ENCODE measurements around the gene SRPK2.

Gene SRPK2

DNA sequence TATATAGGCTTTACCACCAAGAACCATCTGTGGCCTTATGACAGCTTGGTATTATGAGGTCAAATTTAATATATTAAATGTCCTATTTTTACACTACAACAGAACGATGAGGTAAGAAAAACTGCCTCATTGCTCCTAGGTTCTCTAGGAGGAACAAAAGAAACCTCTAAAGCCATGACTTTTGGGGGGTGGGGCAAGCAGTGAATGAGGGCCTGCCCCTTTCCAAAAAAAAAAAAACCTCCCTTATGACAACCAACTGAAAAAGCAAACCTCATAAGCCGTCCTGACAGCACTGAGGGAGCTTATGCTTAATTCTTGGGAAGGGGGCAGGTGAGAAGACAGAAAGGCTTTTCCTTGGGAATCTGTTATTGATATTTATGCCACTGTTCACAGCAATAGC lies 258.1 kb downstream of the SRPK2 start:
- no peak for DNase-seq

DNA sequence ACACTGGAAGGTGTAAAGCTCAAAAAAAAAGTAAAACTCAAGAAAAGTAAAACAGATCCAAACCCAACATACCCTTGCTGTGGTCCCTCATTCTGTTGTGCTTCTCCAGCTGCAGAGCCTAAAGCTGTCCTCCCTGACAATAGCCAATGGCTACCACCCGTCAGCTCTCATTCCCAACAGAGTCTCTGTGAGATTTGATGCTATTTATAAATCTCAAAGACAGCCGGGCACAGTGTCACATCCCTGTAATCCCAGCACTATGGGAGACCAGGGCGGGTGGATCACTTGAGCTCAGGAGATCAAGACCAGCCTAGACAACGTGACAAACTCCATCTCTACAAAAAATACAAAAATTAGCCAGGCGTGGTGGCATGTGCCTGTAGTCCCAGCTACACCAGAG lies 258.7 kb downstream of the SRPK2 start:
- DNase-seq: no peak

DNA sequence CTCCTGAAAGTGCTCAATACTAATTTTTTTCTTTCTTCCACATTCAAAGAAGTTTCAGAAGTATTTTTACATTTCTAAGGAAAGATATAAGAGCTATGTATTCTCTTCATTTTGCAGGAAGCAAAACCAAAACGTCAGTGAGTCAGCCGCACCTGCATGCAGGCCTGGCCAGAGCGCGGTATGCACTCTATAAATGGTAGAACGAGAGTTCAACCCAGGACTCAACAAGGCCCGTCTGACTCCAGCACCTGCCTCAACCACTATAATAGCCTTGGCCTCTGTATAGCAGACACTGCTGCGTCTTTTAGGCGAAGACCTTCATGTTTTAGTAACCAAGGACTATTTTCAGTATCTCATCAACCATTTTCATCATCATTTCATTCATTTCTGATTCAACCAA lies 261.5 kb downstream of the SRPK2 start:
- DNase-seq: no peak

DNA sequence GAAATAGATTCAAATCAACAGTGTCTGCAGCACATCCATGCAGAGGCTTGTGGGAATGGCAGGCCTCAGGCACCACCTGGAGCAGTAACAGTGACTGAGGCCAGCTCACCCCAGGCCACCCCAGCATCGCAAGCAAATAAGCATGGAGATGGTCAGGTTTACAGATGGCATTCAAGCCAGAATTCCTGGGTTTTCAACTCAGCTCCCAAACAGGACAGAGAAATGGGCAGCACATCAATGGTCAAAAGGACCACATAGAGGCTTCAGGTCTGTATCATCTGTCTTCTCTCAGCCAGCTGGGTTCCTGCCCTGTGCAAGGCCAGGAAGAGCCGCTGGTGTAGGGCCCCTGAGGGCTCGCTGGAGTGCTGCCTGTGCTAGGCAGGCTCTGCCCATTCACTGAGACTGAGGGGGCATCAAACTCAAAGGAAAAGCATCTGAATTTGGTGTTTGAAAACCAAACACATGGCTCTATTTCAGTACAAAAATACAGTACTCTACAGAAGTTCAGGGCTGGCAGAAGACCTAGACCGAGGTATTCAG lies 262.2 kb downstream of the SRPK2 start:
- DNase-seq: no peak

DNA sequence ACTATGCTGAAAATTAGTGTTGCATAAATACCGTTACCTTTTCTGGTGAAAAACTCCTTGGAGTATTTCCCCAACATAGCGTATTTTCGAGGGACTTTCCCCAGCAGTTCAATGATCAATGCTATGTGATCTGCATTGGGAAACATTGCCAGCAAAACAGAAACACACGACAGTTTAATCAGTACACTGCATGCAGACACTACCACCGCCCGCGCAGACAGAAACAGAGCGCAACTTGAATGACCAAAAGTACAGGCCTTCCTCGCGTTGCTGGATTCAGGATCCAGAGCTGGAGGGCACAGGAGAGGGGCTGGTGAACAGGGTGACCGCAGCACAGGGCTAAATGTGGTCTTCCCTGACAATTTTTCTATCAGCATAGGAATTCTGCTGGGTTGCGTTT lies 263.0 kb downstream of the SRPK2 start:
- no peak for DNase-seq

DNA sequence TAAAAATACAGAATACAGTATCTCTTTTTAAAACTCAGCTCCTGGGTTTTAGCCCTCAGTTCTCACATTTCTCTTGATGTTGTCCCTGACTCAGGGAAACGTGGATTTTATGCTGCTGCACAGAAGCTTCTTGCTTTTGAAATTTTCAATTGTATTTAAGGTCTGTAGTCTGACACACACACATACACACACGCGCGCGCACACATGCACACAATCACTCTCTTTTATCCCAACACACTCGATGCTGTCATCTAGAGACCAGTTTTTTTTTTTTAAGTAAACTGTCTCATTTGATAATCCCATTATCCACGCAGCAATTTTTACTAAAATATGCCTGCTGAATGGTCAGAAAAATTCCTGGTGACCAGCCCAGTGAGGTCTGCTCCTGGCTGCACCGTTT lies 266.1 kb downstream of the SRPK2 start:
- DNase-seq: no peak

DNA sequence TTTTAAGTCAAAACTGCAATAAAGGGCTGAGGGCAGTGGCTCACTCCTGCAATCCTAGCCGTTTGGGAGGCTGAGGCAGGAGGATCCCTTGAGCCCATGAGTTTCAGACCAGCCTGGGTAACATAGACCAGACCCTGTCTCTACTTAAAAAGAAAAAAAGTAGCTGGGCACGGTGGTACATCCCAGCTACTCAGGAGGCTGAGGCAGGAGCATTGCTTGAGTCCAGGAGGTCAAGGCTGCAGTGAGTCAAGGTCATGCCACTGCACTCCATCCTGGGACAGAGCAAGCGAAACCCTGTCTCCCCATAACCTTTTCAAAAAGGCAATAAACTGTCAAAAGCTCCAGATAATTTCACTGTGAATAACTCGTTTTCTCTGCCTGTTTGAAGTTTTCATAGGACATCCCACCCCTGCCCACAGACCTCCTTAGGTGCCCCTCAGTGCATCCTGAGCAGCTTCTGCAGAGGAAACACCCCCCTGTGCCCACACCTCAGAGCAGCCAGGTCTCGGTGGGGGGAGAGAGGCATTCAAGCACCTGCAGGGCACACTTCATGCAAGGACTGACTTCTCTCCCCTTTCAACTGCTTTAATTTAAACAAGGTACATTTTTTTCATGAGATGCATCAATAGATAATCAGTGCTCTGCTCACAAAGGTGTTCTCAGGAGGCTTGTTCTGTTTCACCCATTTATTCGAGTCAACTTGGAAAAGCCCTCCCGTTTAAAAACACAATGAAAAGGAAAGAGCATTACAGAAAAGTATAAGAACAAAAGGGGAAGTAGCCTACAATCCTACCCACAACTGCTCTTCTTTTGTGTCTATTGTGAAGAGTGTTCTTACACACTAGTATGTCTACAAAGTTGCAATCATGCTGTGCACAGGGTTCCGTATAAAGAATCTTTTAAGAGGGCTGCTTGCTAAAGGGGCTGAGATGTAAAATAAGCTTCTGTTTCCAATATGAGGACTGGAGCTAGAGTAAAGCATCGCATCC lies 269.8 kb downstream of the SRPK2 start:
- no peak for DNase-seq

DNA sequence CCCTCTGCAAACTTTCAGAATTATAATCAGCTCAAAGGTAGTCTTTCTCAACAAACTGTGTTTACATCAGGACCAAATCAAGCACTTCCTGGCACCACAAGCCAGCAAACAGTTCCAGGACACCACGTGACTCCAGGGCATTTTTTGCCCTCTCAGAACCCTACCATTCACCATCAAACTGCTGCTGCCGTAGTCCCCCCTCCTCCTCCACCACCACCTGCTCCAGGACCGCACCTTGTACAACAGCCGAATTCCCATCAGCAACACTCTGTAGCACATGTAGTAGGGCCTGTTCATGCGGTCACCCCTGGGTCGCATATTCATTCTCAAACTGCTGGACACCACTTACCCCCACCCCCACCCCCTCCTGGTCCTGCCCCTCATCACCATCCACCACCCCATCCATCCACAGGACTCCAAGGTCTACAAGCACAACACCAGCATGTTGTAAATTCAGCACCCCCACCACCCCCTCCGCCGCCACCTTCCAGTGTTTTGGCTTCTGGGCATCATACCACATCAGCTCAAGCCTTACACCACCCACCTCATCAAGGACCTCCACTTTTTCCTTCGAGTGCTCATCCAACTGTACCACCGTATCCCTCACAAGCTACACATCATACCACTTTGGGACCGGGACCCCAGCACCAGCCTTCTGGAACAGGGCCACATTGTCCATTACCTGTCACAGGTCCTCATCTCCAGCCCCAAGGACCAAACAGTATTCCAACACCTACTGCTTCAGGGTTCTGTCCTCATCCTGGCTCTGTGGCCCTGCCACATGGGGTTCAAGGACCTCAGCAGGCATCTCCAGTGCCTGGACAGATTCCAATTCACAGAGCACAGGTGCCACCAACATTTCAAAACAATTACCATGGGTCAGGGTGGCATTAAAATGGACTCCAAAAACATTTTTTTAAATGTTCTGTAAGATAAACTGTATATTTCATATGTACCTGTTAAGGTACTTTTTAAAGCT lies 276.0 kb downstream of the SRPK2 start:
- DNase-seq: no peak

DNA sequence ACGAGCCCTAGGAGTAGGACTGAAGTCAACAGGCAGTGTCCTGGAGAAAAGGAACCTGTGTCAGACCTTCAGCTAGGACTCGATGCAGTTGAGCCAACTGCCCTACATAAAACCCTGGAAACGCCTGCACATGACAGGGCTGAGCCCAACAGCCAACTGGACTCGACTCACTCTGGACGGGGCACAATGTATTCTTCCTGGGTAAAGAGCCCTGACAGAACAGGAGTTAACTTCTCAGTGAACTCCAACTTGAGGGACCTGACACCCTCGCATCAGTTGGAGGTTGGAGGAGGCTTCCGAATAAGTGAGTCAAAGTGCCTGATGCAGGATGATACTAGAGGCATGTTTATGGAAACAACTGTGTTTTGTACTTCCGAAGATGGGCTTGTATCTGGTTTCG lies 281.3 kb downstream of the SRPK2 start:
- DNase-seq: no peak

DNA sequence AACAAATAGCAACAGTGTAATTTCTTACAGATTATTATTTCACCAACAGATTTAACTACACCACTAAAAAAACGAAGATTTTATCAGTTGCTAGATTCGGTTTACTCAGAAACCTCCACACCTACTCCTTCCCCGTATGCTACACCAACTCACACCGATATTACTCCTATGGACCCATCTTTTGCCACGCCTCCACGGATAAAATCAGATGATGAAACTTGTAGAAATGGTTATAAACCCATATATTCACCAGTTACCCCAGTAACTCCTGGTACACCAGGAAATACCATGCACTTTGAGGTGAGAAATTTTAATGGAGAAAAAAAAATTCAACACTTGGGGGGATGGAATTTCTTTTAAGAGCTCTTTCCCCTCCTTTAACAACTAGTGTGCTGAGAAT lies 282.2 kb downstream of the SRPK2 start:
- DNase-seq: no peak

DNA sequence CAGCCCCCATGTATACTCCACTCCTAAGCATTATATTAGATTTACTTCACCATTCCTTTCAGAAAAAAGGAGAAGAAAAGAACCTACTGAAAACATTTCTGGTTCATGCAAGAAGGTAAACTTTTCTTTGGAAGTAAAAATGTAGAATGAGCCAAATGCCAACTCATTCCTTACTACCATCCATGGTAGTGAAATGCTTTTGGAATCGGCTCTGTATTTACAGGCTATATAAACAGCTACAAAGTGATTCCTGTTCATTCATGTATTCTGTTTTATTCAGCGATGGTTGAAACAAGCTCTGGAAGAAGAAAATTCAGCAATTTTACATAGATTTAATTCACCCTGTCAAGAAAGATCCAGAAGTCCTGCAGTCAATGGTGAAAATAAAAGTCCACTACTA lies 283.1 kb downstream of the SRPK2 start:
- DNase-seq: no peak

DNA sequence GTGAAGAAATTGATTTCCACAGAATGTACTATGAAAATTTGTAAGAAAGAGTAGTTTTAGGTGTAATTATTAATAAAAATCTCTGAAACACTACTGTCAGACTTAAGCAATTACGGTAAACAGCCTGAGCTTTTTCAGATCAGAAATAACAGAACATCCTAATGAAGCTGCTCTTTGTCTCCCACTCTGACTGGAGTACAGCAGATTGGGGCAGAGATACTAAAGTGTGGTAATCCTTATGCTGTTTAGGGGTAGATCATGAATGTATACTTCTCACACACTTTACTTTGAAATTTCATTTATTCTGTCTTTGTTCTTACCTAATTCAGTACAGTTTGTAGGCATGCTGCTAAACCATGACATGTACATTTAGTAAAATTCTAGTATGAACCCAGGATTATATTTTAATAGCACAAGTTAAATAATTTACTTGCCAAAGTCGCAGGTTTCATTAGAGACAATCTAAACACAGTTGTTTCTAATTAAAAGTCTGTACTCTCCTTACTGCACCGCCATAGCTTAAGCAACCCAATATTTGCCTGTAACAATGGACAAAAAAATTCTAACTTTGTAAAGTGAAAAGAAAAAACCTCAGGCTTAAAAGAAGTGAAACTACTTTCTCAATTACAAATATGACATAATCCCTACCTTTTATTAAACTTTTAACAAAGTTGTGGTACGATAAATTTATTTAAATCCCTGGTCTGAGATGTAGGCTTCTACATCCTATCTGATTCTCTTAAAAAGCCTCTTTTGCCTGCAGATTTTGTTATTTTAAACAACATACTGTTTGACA lies 286.0 kb downstream of the SRPK2 start:
- no peak for DNase-seq

DNA sequence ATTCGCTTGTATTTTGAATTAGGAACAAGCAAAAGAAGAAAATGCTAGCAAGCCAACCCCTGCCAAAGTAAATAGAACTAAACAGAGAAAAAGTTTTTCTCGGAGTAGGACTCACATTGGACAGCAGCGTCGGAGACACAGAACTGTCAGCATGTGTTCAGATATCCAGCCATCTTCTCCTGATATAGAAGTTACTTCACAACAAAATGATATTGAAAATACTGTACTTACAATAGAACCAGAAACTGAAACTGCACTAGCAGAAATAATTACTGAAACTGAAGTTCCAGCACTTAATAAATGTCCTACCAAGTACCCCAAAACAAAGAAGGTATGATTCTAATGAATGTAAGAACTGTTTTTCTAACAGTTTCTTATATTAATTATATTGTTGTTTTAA lies 286.9 kb downstream of the SRPK2 start:
- no peak for DNase-seq

DNA sequence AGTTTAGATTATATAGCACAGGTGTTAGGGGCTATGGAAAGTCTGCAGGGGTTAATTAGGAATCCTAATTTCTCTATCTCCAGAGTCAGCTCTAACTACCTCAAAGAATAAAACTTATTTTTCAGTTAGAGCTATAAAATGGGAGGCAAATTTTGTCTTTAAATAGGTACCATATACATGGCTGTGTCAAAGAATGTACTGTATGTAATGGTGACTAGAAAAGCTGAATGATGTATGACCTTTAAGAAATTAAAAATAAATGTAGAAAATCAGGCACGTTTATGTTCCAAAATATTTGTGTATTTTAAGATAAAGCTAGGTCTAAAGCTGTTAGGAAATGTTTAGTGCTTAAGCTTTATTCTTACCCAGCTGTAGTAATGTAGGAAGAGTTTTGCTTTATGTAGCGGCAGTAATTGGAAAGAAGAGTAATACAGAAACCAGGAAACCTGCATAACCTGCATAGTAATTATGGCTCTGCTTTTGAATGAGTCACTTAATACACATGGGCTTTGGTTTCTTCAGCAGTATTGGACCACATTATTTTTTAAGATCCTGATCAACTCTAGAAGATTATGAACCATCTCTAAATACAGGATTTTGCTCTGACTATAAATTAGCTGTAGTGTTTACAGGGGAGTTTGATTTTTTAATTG lies 289.7 kb downstream of the SRPK2 start:
- DNase-seq: no peak

DNA sequence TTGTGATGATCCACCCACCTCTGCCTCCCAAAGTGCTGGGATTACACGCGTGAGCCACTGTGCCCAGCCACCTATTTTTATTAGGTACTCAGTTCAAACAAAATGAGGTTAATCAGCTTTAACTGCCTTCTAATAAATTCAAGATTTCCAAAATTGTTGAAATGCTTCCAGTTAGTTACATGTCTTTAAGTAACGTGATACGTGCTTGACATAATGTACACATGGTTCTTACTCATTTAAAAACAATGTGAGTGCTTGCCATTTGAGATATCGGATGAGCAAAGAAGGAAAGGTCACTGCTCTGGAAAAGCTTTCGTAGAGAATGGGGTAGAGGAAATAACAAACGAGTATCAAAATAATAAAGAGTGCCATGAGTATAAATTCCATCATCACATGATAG lies 291.1 kb downstream of the SRPK2 start:
- DNase-seq: no peak

DNA sequence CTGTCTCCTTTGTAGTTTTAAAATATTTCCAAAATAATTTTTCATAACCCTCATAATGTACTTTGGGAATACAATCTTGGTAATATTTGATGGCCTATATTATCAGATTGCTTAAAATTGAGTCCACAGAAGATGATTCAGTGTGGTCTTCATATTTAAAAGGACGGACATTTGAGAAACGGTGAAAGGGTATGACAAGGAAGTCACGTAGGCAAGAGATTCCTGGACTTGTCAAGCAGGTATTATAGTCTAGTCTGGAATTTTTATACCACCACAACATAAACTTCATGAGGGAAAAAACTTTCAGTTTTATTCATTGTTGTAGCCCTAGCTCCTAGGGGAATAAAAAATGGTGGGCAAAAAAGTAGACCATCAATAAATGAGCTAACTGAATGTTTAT lies 292.4 kb downstream of the SRPK2 start:
- no peak for DNase-seq

DNA sequence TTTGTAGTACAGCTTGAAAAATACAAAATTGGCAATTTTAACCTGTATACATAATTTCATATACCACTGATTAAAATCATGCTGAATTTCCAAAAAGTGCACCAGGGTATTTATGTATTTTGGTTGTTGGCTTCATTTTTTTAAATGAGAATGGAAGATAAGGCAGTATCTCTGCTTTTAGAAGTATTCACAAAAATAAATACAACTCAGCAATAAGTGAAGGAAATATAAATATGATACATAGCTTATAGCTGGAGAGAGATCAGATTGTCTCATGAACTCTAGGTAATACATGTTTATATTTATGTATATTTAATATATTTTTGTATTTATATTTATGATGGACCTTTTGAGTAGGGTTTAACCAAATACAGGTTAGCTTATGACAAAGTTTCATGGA lies 293.8 kb downstream of the SRPK2 start:
- no peak for DNase-seq

DNA sequence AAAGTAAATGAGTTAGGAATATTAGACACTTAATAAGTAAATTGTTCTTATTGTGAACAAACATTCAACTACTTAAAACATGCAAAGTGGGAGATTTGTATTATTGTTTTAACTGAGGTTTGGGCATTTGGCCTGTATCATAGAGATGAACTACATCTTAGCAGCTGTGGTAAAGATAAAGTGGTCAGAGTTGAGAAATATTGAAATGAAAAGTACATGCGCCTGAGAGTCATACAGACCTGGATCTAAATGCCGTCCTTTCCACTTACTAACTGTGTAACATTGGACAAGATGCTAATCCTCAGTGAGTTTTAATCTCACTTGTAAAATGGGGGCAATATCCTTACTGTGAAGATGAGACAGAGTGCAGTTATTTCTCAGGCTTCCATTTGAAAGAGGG lies 300.3 kb downstream of the SRPK2 start:
- DNase-seq: no peak

DNA sequence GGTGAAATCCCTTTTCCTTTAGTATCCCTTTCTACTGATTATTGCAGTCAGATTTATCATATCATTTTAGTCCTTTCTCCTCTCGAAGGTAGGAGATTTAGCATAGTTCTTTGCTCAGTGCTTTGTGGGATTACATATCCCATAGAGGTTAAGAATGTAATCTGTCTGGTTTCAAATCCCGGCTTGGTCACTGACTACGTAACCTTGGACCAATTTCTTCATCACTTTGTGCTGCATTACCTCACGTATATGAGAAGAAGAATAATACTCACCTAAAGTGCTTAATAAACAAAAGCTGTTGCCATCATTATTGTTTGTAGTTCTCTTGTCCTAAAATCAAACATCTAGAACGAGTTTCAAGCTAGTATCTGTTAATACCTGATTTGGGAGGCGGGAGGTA lies 300.7 kb downstream of the SRPK2 start:
- DNase-seq: no peak

DNA sequence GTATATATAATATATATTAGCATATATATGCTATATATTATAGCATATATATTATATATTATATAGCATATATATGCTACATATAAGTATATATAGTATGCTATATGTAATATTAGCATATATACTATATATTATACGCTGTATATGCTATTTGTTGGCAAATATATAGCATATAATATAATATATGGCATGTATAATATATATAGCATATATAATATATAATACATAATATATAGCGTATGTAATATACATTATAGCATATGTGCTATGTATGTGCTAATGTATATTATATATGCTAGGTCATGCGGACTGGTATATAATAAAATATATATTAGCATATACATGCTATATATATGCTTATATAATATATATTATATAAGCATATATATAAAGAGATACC lies 301.9 kb downstream of the SRPK2 start:
- DNase-seq: no peak

DNA sequence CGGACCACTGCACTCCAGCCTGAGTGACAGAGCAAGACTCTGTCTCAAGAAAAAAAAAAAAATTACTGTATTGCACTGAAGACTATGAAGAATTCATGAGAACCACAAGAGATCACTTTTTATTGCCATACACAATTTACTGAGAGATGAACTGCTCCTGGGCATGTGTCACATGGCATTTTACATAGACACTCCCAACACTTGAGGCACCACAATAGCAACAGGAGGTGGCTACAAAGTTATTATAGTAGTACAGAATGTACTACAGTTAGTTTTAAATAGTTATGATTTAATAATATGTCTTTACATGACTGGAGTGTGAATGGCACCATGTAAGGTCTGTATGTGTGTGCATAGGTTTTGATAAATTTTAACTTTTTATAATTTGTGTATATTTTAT lies 304.1 kb downstream of the SRPK2 start:
- no peak for DNase-seq

DNA sequence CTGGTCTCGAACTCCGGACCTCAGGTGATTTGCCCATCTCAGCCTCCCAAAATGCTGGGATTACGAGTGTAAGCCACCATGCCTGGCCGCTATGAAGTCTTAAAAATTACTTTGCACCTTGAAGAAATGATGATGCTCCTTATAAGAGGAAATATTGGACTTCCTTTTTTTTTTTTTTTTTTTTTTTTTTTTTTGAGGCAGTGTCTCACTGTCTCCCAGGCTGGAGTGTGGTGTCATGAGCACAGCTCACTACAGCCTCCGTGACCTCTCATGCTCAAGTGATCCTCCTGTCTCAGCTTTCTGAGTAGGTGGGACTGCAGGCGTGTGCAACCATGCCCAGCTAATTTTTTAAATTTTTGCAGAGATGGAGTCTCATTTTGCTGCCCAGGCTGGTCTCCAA lies 309.4 kb downstream of the SRPK2 start:
- DNase-seq: no peak
